Stimulated activated CD8-positive, alpha-beta memory T cell treated with anti-CD3 and anti-CD28 coated beads, Interleukin-4, amount 100 ng/mL, for 1 hour (primary cell): ENCODE measurements around the gene CFAP46.

Experiments used
- DNase-seq, 2 donors: peaks; one replicate each; pipeline ENCODE4 v3.0.0-alpha.2; 2020; ENCODE audit warnings: low read depth in 2 of 2, low spot score in 1 of 2

CFAP46 gene

GRCh38 chr10:132942101-132943057 is at the start of gene CFAP46:
TSS of gene CFAP46 (minus strand) at chr10:132942570. CDS start at chr10:132942484, 86 bp downstream.
- no peak for DNase-seq

GRCh38 chr10:132991706-132992432 is 49.5 kb upstream of the CFAP46 start:
- DNase-seq = no peak

- DNase-seq = no peak
Observed at GRCh38 chr10:132990684-132991545, 48.5 kb upstream of the CFAP46 start.

- DNase-seq = no peak
Observed at GRCh38 chr10:132989476-132990415, 47.4 kb upstream of the CFAP46 start.

- no peak for DNase-seq
Observed at GRCh38 chr10:132988988-132989387, 46.6 kb upstream of the CFAP46 start.

- no peak for DNase-seq
Observed at GRCh38 chr10:132987671-132988571, 45.6 kb upstream of the CFAP46 start.

- DNase-seq = no peak
Observed at GRCh38 chr10:132986978-132987377, 44.6 kb upstream of the CFAP46 start.

GRCh38 chr10:132986576-132986975 is 44.2 kb upstream of the CFAP46 start:
- no peak for DNase-seq

GRCh38 chr10:132986076-132986475 is 43.7 kb upstream of the CFAP46 start:
- no peak for DNase-seq

GRCh38 chr10:132985546-132985900 is 43.2 kb upstream of the CFAP46 start:
- DNase-seq = no peak

GRCh38 chr10:132984801-132985545 is 42.6 kb upstream of the CFAP46 start:
- no peak for DNase-seq

- DNase-seq = no peak
Observed at GRCh38 chr10:132984008-132984295, 41.6 kb upstream of the CFAP46 start.

- DNase-seq = no peak
Observed at GRCh38 chr10:132983252-132984007, 41.1 kb upstream of the CFAP46 start.

GRCh38 chr10:132982301-132982989 is 40.1 kb upstream of the CFAP46 start:
- DNase-seq = no peak

GRCh38 chr10:132981746-132982145 is 39.4 kb upstream of the CFAP46 start:
- DNase-seq = no peak

- DNase-seq = no peak
Observed at GRCh38 chr10:132981173-132981555, 38.8 kb upstream of the CFAP46 start.

- DNase-seq = no peak
Observed at GRCh38 chr10:132980426-132981172, 38.2 kb upstream of the CFAP46 start.
